Measurements from ENCODE around the gene PCDHGA12. TPM values are rescaled to one million over a fixed set of nuclear protein-coding genes. Genes with fewer than 3 reads are reported as not detected.

Gene PCDHGA12
- total and polyA plus RNA-seq, 2 experiments from 2014 or later = 0.66 to 0.70 TPM

DNA sequence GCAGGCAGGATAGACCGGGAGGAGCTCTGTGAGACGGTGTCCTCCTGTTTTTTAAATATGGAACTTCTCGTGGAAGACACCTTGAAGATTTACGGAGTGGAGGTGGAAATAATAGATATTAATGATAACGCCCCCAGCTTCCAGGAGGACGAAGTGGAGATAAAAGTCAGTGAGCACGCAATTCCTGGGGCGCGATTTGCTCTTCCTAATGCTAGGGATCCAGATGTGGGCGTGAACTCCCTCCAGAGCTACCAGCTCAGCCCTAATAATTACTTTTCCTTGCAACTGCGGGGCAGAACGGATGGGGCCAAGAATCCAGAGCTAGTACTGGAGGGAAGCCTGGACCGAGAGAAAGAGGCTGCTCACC is 8.8 kb upstream of the PCDHGA12 start:
- H3K27me3 ChIP-seq = no peaks in the 10 kb centered on the region
- H3K4me1 ChIP-seq (ENCODE audit: insufficient read depth) = no peaks in the 10 kb centered on the region
- TF ChIP-seq EZH2 (IDR thresholded peaks at IDR 0.05; ENCODE audit: borderline replicate concordance) (no peak), EZH2phosphoT487 (IDR thresholded peaks at IDR 0.05; ENCODE audit: low read depth, severe bottlenecking, unreplicated experiment) (no peak)
- TF ChIP-seq, protein P1, sequence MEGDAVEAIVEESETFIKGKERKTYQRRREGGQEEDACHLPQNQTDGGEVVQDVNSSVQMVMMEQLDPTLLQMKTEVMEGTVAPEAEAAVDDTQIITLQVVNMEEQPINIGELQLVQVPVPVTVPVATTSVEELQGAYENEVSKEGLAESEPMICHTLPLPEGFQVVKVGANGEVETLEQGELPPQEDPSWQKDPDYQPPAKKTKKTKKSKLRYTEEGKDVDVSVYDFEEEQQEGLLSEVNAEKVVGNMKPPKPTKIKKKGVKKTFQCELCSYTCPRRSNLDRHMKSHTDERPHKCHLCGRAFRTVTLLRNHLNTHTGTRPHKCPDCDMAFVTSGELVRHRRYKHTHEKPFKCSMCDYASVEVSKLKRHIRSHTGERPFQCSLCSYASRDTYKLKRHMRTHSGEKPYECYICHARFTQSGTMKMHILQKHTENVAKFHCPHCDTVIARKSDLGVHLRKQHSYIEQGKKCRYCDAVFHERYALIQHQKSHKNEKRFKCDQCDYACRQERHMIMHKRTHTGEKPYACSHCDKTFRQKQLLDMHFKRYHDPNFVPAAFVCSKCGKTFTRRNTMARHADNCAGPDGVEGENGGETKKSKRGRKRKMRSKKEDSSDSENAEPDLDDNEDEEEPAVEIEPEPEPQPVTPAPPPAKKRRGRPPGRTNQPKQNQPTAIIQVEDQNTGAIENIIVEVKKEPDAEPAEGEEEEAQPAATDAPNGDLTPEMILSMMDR (IDR thresholded peaks at IDR 0.05; ENCODE audit: poor library complexity) = no peak
- no peak for DNase-seq (ENCODE audit: low spot score)
- H2AFZ ChIP-seq = no peak overlapping the region
- peaks cover 77% of the 10 kb centered on the region for H3K9me3 ChIP-seq (ENCODE audit: low read depth)
- H3K9me2 ChIP-seq (replicated peaks; ENCODE audit: insufficient read depth) = no peaks in the 10 kb centered on the region
- no peak overlapping the region for H3K27ac ChIP-seq
- H4K20me1 ChIP-seq (ENCODE audit: insufficient read depth, poor library complexity, severe bottlenecking) = no peaks in the 10 kb centered on the region
- 72% methylated on average over 13 of the region's 13 CpGs for WGBS (ENCODE audit: low lambda C conversion rate, missing lambda C conversion rate)
- peak overlapping the region; percentile 29 for H3K4me3 ChIP-seq
- H3K36me3 ChIP-seq (replicated peaks; ENCODE audit: insufficient read depth, low read depth) = peaks cover 14% of the 10 kb centered on the region
- H3K4me2 ChIP-seq = peak overlapping the region; percentile 60
- H3K79me2 ChIP-seq = peaks cover 13% of the 10 kb centered on the region

DNA sequence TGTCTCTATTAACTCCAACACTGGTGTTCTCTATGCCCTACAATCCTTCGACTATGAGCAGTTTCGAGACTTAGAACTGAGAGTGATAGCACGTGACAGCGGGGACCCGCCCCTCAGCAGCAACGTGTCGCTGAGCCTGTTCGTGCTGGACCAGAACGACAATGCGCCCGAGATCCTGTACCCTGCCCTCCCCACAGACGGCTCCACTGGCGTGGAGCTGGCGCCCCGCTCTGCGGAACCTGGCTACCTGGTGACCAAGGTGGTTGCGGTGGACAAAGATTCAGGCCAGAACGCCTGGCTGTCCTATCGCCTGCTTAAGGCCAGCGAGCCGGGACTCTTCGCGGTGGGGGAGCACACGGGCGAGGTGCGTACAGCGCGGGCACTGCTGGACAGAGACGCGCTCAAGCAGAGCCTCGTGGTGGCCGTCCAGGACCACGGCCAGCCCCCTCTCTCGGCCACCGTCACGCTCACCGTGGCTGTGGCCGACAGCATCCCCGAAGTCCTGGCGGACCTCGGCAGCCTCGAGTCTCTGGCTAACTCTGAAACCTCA is 7.5 kb upstream of the PCDHGA12 start:
- Histone ChIP-seq H3K79me2 (peaks cover 13% of the 10 kb centered on the region), H3K27me3 (no peaks in the 10 kb centered on the region), H2AFZ (no peak overlapping the region), H4K20me1 (ENCODE audit: insufficient read depth, poor library complexity, severe bottlenecking) (no peaks in the 10 kb centered on the region), H3K4me3 (no peak overlapping the region), H3K9me3 (ENCODE audit: low read depth) (peaks cover 90% of the 10 kb centered on the region), H3K27ac (no peak overlapping the region), H3K4me2 (no peak overlapping the region), H3K36me3 (replicated peaks; ENCODE audit: insufficient read depth, low read depth) (peaks cover 14% of the 10 kb centered on the region), H3K4me1 (ENCODE audit: insufficient read depth) (no peaks in the 10 kb centered on the region), H3K9me2 (replicated peaks; ENCODE audit: insufficient read depth) (no peaks in the 10 kb centered on the region)
- no peak for TF ChIP-seq EZH2 (IDR thresholded peaks at IDR 0.05; ENCODE audit: borderline replicate concordance)
- TF ChIP-seq, protein P1 (IDR thresholded peaks at IDR 0.05; ENCODE audit: poor library complexity) = no peak
- TF ChIP-seq EZH2phosphoT487 (IDR thresholded peaks at IDR 0.05; ENCODE audit: low read depth, severe bottlenecking, unreplicated experiment) = no peak
- WGBS (ENCODE audit: low lambda C conversion rate, missing lambda C conversion rate) = 99% methylated on average over 40 of the region's 42 CpGs
- DNase-seq (ENCODE audit: low spot score) = no peak

DNA sequence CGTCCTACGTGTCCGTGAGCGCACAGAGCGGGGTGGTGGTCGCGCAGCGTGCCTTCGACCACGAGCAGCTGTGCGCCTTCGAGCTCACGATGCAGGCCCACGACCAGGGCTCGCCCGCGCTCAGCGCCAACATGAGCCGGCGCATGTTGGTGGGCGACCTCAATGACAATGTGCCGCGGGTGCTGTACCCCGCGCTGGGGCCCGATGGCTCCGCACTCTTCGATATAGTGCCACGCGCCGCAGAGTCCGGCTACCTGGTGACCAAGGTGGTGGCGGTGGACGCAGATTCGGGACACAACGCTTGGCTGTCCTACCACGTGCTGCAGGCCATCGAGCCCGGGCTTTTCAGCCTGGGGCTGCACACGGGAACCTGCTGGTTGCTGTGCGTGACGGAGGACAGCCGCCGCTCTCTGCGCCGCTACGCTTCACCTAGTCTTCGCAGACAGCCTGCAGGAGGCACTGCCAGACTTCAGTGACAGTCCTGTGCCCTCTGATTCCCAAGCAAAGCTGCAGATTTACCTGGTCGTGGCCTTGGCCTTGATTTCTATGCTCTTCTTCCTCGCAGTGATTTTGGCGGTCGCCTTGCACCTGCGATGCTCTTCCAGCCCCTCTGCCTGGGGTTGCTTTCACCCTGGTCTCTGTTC is 2.4 kb upstream of the PCDHGA12 start:
- no peaks in the 10 kb centered on the region for H4K20me1 ChIP-seq (ENCODE audit: insufficient read depth, poor library complexity, severe bottlenecking)
- H3K4me2 ChIP-seq = no peak overlapping the region
- over 99% methylated on average over 50 of the region's 53 CpGs for WGBS (ENCODE audit: low lambda C conversion rate, missing lambda C conversion rate)
- H3K79me2 ChIP-seq = peaks cover 15% of the 10 kb centered on the region
- H3K4me3 ChIP-seq = no peak overlapping the region
- H3K27me3 ChIP-seq = no peaks in the 10 kb centered on the region
- no peak overlapping the region for H3K27ac ChIP-seq
- no peak overlapping the region for H2AFZ ChIP-seq
- H3K9me3 ChIP-seq (ENCODE audit: low read depth) = peaks cover 83% of the 10 kb centered on the region
- no peaks in the 10 kb centered on the region for H3K4me1 ChIP-seq (ENCODE audit: insufficient read depth)
- TF ChIP-seq EZH2phosphoT487 (IDR thresholded peaks at IDR 0.05; ENCODE audit: low read depth, severe bottlenecking, unreplicated experiment) = no peak
- TF ChIP-seq EZH2 (IDR thresholded peaks at IDR 0.05; ENCODE audit: borderline replicate concordance) = no peak
- TF ChIP-seq, protein P1 (IDR thresholded peaks at IDR 0.05; ENCODE audit: poor library complexity) = no peak
- H3K9me2 ChIP-seq (replicated peaks; ENCODE audit: insufficient read depth) = no peaks in the 10 kb centered on the region
- no peak for DNase-seq (ENCODE audit: low spot score)
- H3K36me3 ChIP-seq (replicated peaks; ENCODE audit: insufficient read depth, low read depth) = peaks cover 15% of the 10 kb centered on the region
